Mucosa of rectum (tissue), 2 donors: ENCODE results near the gene CPNE4.

Experiments used
- H3K27ac ChIP-seq, 2 donors: one replicate each; pipeline ENCODE4 v1.7.0; 2013; ENCODE audit warnings: inconsistent platforms in 2 of 2, low read depth in 2 of 2, low read length in 2 of 2
- H3K27me3 ChIP-seq, 2 donors: one replicate each; pipeline ENCODE4 v1.7.0; 2013; ENCODE audit warnings: low read length in 2 of 2; ENCODE audit not compliant: control insufficient read depth in 2 of 2, insufficient read depth in 2 of 2
- H3K36me3 ChIP-seq, 2 donors: one replicate each; pipeline ENCODE4 v1.7.0; 2013; ENCODE audit warnings: low read length in 2 of 2; ENCODE audit not compliant: control insufficient read depth in 2 of 2, insufficient read depth in 2 of 2
- H3K4me1 ChIP-seq, 2 donors: one replicate each; pipeline ENCODE4 v1.7.0; 2013; ENCODE audit warnings: low read length in 2 of 2, mild to moderate bottlenecking in 1 of 2; ENCODE audit not compliant: control insufficient read depth in 2 of 2, insufficient read depth in 2 of 2
- H3K4me3 ChIP-seq, 2 donors: one replicate each; pipeline ENCODE4 v1.7.0; 2013; ENCODE audit warnings: low read length in 2 of 2
- H3K9ac ChIP-seq, 2 donors: one replicate each; pipeline ENCODE4 v1.7.0; 2013; ENCODE audit warnings: low read length in 2 of 2, low read depth in 1 of 2, mild to moderate bottlenecking in 1 of 2
- H3K9me3 ChIP-seq, 2 donors: one replicate each; pipeline ENCODE4 v1.7.0; 2013; ENCODE audit warnings: low read length in 2 of 2; ENCODE audit not compliant: control insufficient read depth in 2 of 2
- donor health status: healthy.
- donor health status: Normal muscosa, but diverticular disease.

CPNE4 gene

GRCh38 chr3:131484496-131485111, 550.2 kb downstream of the CPNE4 start:
- Histone ChIP-seq H3K4me3 (no peak overlapping the region), H3K9me3 (no peaks in the 10 kb centered on the region), H3K9ac (no peak overlapping the region), H3K4me1 (no peaks in the 10 kb centered on the region), H3K27ac (no peak overlapping the region), H3K27me3 (no peaks in the 10 kb centered on the region), H3K36me3 (peaks cover 8 to 25% of the 10 kb centered on the region in 2 donors)
